B cell (primary cell): ENCODE data around the gene PYDC1.
"Not testable (repeated sequence)": the region's sequence is repeated elsewhere in the genome, so short reads cannot be mapped to it uniquely, and the experiment has no call there.

ENCODE experiments used
- CTCF ChIP-seq: fragments of 200-600 bp; IDR thresholded peaks from one replicate; pipeline ENCODE4 v1.8.0; 2022; ENCODE audit warnings: antibody characterized with exemption, mild to moderate bottlenecking
- EZH2 ChIP-seq: IDR thresholded peaks from 2 replicates; pipeline ENCODE4 v1.6.1; 2012; ENCODE audit warnings: borderline replicate concordance, low read depth, mild to moderate bottlenecking, moderate library complexity, low read length; ENCODE audit not compliant: insufficient read depth, poor library complexity, severe bottlenecking

- TF ChIP-seq CTCF, EZH2: not testable (repeated sequence)
Observed at GRCh38 chr16:31195861-31196260, 21.1 kb downstream of the PYDC1 start.
